HepG2 (cell line): ENCODE data around the gene TOM1L1. TPM values are rescaled to one million over a fixed set of nuclear protein-coding genes. Genes with fewer than 3 reads are reported as not detected.

Experiments
- ATAC-seq: fragments of 200-7000 bp; cut with Tn5 transposase; 3 replicates; pipeline ENCODE4 v1.9.1; 2020; ENCODE audit warnings: mild to moderate bottlenecking, moderate library complexity
- BruUV-seq: library from RNA; stranded (reverse); fragments of 400-500 nt; replicated peaks from 2 replicates; lab custom pipeline; 2021; lab: Mats Ljungman, UMichigan
- CTCF ChIA-PET: fragments of 300-600 bp; formaldehyde crosslinking; extraction: SDS; loops from one replicate; lab custom pipeline; 2021; ENCODE audit warnings: low total read pairs, inconsistent platforms, low intra/inter-chr PET ratio; lab: Yijun Ruan, JAX
- POLR2A ChIA-PET: fragments of 350-600 bp; sonication (Branson Sonifier 250); formaldehyde crosslinking; loops from one replicate; lab custom pipeline; 2020; ENCODE audit warnings: antibody characterized with exemption, inconsistent platforms; lab: Yijun Ruan, JAX
- DNase-seq: peaks from one replicate; pipeline ENCODE4 v3.0.0-alpha.2; 2015; ENCODE audit warnings: low spot score
- FAIRE-seq: peaks from 3 replicates; lab custom pipeline; 2011; peaks lifted over from hg19 to GRCh38; lab: Jason Lieb, UNC
- H2AFZ ChIP-seq: one replicate; pipeline ENCODE4 v1.6.1; 2011; ENCODE audit warnings: low read length, inconsistent platforms
- H3K27ac ChIP-seq: fragments of 300-600 bp; 3 replicates; pipeline ENCODE4 v1.8.0; 2011; ENCODE audit warnings: mixed run types, mild to moderate bottlenecking, mixed read lengths, low read length, inconsistent platforms; ENCODE audit not compliant: insufficient read depth; ENCODE audit errors: extremely low read length
- H3K27me3 ChIP-seq, 2 experiments: fragments of 200-600 bp in 1 of 2; 2 replicates in 1 of 2; 3 replicates in 1 of 2; pipeline versions ENCODE4 v1.6.0 to v1.8.0; 2011; ENCODE audit warnings: low read length in 2 of 2, mild to moderate bottlenecking in 2 of 2, moderate library complexity in 2 of 2, inconsistent platforms in 1 of 2; ENCODE audit not compliant: insufficient read depth in 2 of 2, control insufficient read depth in 1 of 2
- H3K36me3 ChIP-seq, 2 experiments: fragments of 200-600 bp in 1 of 2; replicated peaks in 1 of 2; 2 replicates in 1 of 2; 3 replicates in 1 of 2; pipeline versions ENCODE4 v1.5.1 to v1.8.0; 2011; ENCODE audit warnings: low read length in 2 of 2, inconsistent platforms in 1 of 2; ENCODE audit not compliant: insufficient read depth in 2 of 2, control insufficient read depth in 1 of 2
- H3K4me1 ChIP-seq: 2 replicates; pipeline ENCODE4 v1.5.1; 2012; ENCODE audit warnings: low read length, inconsistent platforms; ENCODE audit not compliant: insufficient read depth
- H3K4me2 ChIP-seq: 2 replicates; pipeline ENCODE4 v1.6.0; 2011; ENCODE audit warnings: low read depth, low read length, inconsistent platforms
- H3K4me3 ChIP-seq, 3 experiments: fragments of 200-600 bp in 1 of 3; sonication (generic), shearing (Covaris generic) in 1 of 3; replicated peaks in 1 of 3; 2 replicates each; pipeline ENCODE4 v1.5.1; 2011 to 2016; ENCODE audit warnings: low read length in 3 of 3, inconsistent platforms in 2 of 3, low read depth in 2 of 3, mild to moderate bottlenecking in 2 of 3, control low read depth in 1 of 3, mixed read lengths in 1 of 3; ENCODE audit not compliant: insufficient read depth in 1 of 3
- H3K79me2 ChIP-seq: one replicate; pipeline ENCODE4 v1.6.1; 2011; ENCODE audit warnings: low read length, inconsistent platforms; ENCODE audit not compliant: insufficient read depth
- H3K9ac ChIP-seq: 2 replicates; pipeline ENCODE4 v1.6.0; 2011; ENCODE audit warnings: mild to moderate bottlenecking, low read depth, low read length, inconsistent platforms; ENCODE audit not compliant: insufficient read depth
- H3K9me3 ChIP-seq: 2 replicates; pipeline ENCODE4 v1.5.1; 2012; ENCODE audit warnings: mild to moderate bottlenecking, low read length
- H4K20me1 ChIP-seq: 2 replicates; pipeline ENCODE4 v1.6.0; 2011; ENCODE audit warnings: inconsistent platforms, mild to moderate bottlenecking, low read length, moderate library complexity; ENCODE audit not compliant: insufficient read depth
- ZNF629 ChIP-seq: sonication (generic); formaldehyde crosslinking; conservative IDR thresholded peaks from 2 replicates; pipeline ENCODE4 v1.5.0; 2020; ENCODE audit warnings: missing genetic modification reagents
- WGBS: methylation state at CpG from one replicate; pipeline ENCODE4 v1.1.6; 2017; ENCODE audit warnings: low lambda C conversion rate; 5-methylcytosine and 5-hydroxymethylcytosine counted together
- in situ Hi-C: cut with HindIII; loops from 2 replicates; pipeline ENCODE4 v1.10.0; 2017; ENCODE audit warnings: low pct_unique_long_range_greater_than_20kb; ENCODE audit not compliant: extremely low pct_ligation_motif_present
- intact Hi-C: fragments of 100-400 bp; cut with micrococcal nuclease; formaldehyde crosslinking; loops from one replicate; pipeline ENCODE4 v1.10.0; 2022; ENCODE audit not compliant: unreplicated experiment
- polyA plus RNA-seq, 8 experiments: library from polyadenylated mRNA; depleted of rRNA in 3 of 8; stranded (reverse) in 7 of 8; unstranded in 1 of 8; fragments of >200 nt; fragmentation: Illumina TruSeq in 4 of 8; extraction: Trizol in 4 of 8; gene quantifications; 2 replicates each; pipeline versions ENCODE4 v1.2.1 to v1.2.3, GENCODE V29; 2011 to 2016; ENCODE audit warnings: low read depth in 4 of 8, missing spikeins in 1 of 8, mixed read lengths in 1 of 8; ENCODE audit not compliant: insufficient read depth in 1 of 8
- total RNA-seq, 5 experiments: library from RNA; depleted of rRNA; stranded (reverse); fragments of >200 nt; fragmentation: Illumina TruSeq; extraction: Trizol; gene quantifications; 2 replicates each; pipeline ENCODE4 v1.2.3, GENCODE V29; 2016; ENCODE audit warnings: low read depth in 1 of 5
- TF ChIP-seq, protein P1 (sequence below): sonication (generic); formaldehyde crosslinking; IDR thresholded peaks from 2 replicates; pipeline ENCODE4 v1.5.1; 2020; ENCODE audit warnings: mild to moderate bottlenecking, missing genetic modification reagents, borderline replicate concordance

Gene TOM1L1
- total and polyA plus RNA-seq, 2 of the 13 experiments (the other 11 are each of a cell fraction or from before 2014, with no cell fraction given) = 45.3 to 51.3 TPM

DNA sequence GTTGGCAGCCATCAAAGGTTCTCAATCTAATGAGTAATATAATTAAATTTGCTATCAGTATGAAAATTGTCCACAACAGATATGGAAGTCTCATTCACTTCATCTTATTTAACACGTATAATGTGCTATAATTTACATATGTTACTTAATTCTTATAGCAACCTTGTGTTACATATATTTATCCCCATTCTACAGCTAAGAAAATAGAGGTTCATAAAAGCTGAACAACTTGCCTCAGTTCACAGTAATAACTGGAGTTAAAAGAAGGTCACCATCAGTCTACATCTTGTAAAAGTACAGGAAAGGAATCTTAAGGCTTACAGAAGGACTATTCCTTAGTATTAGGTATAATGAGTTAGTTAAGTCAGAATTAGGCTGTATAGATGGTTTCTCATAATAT, 95.8 kb downstream of the TOM1L1 start:
- in situ Hi-C loops = loop anchor here (10.0 kb wide), 1 partner anchor 518 kb away; the partner anchor contains the start of gene SMIM36
- TF ChIP-seq, protein P1, sequence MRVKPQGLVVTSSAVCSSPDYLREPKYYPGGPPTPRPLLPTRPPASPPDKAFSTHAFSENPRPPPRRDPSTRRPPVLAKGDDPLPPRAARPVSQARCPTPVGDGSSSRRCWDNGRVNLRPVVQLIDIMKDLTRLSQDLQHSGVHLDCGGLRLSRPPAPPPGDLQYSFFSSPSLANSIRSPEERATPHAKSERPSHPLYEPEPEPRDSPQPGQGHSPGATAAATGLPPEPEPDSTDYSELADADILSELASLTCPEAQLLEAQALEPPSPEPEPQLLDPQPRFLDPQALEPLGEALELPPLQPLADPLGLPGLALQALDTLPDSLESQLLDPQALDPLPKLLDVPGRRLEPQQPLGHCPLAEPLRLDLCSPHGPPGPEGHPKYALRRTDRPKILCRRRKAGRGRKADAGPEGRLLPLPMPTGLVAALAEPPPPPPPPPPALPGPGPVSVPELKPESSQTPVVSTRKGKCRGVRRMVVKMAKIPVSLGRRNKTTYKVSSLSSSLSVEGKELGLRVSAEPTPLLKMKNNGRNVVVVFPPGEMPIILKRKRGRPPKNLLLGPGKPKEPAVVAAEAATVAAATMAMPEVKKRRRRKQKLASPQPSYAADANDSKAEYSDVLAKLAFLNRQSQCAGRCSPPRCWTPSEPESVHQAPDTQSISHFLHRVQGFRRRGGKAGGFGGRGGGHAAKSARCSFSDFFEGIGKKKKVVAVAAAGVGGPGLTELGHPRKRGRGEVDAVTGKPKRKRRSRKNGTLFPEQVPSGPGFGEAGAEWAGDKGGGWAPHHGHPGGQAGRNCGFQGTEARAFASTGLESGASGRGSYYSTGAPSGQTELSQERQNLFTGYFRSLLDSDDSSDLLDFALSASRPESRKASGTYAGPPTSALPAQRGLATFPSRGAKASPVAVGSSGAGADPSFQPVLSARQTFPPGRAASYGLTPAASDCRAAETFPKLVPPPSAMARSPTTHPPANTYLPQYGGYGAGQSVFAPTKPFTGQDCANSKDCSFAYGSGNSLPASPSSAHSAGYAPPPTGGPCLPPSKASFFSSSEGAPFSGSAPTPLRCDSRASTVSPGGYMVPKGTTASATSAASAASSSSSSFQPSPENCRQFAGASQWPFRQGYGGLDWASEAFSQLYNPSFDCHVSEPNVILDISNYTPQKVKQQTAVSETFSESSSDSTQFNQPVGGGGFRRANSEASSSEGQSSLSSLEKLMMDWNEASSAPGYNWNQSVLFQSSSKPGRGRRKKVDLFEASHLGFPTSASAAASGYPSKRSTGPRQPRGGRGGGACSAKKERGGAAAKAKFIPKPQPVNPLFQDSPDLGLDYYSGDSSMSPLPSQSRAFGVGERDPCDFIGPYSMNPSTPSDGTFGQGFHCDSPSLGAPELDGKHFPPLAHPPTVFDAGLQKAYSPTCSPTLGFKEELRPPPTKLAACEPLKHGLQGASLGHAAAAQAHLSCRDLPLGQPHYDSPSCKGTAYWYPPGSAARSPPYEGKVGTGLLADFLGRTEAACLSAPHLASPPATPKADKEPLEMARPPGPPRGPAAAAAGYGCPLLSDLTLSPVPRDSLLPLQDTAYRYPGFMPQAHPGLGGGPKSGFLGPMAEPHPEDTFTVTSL (CRISPR knock-in tag) = no peak
- TF ChIP-seq ZNF629 (CRISPR knock-in tag) = peak; percentile 69
- TF ChIP-seq, all 625 proteins: peak for 1
- intact Hi-C loops = no loop called here
- FAIRE-seq = no peak
- ATAC-seq = no peak
- no peak for DNase-seq
- ChIA-PET POLR2A (no interaction called here), CTCF (no interaction called here)
- Histone ChIP-seq H4K20me1 (no peaks in the 10 kb centered on the region), H3K36me3 (peaks cover 5 to 25% of the 10 kb centered on the region in 2 experiments; a peak in 4 of 5 replicates), H3K79me2 (no peaks in the 10 kb centered on the region), H2AFZ (no peak overlapping the region), H3K9ac (no peak overlapping the region), H3K4me3 (no peak overlapping the region), H3K9me3 (no peaks in the 10 kb centered on the region), H3K4me2 (no peak overlapping the region), H3K27me3 (no peaks in the 10 kb centered on the region), H3K4me1 (no peaks in the 10 kb centered on the region), H3K27ac (no peak overlapping the region)
- WGBS = 94% methylated on average over 1 of the region's 1 CpG
- BruUV-seq = no TSS peak
